M059J (cell line): ENCODE data around the gene SUPT3H. TPM values are rescaled to one million over a fixed set of nuclear protein-coding genes. Genes with fewer than 3 reads are reported as not detected.
A peak's percentile ranks its signal among the peaks of the same experiment; 100 is the strongest.

Source experiments
- DNase-seq: peaks from one replicate; pipeline ENCODE4 v3.0.0-alpha.2; 2012; ENCODE audit warnings: low read depth
- total RNA-seq: library from RNA; depleted of rRNA; stranded (reverse); fragments of >200 nt; shearing (Covaris generic); gene quantifications from 2 replicates; pipeline ENCODE4 v1.2.3, GENCODE V29; 2014

The SUPT3H gene
- total RNA-seq, 1 experiment from 2014 or later, result 4.5 TPM

- no peak for DNase-seq
Observed at GRCh38 chr6:45118754-45119153, 259.0 kb downstream of the SUPT3H start.

GRCh38 chr6:45116714-45117410 is 260.9 kb downstream of the SUPT3H start:
- peak; percentile 89 for DNase-seq

- peak; percentile 75 for DNase-seq
Observed at GRCh38 chr6:45115696-45116095, 262.0 kb downstream of the SUPT3H start.

GRCh38 chr6:45112711-45113110 is 265.0 kb downstream of the SUPT3H start:
- DNase-seq, result peak; percentile 55

GRCh38 chr6:45109551-45109950 is 268.2 kb downstream of the SUPT3H start:
- DNase-seq, result no peak

- peak; percentile 42 for DNase-seq
Observed at GRCh38 chr6:45105170-45105820, 272.4 kb downstream of the SUPT3H start.

GRCh38 chr6:45104429-45104828 is 273.3 kb downstream of the SUPT3H start:
- no peak for DNase-seq

- no peak for DNase-seq
Observed at GRCh38 chr6:45098256-45098655, 279.5 kb downstream of the SUPT3H start.

GRCh38 chr6:45094831-45095230 is 282.9 kb downstream of the SUPT3H start:
- no peak for DNase-seq

GRCh38 chr6:45092135-45092534 is 285.6 kb downstream of the SUPT3H start:
- DNase-seq, result no peak

- DNase-seq, result no peak
Observed at GRCh38 chr6:45086360-45087084, 291.2 kb downstream of the SUPT3H start.

- peak; percentile 72 for DNase-seq
Observed at GRCh38 chr6:45084257-45084656, 293.5 kb downstream of the SUPT3H start.

- DNase-seq, result no peak
Observed at GRCh38 chr6:45082091-45082490, 295.6 kb downstream of the SUPT3H start.

GRCh38 chr6:45081634-45082033 is 296.1 kb downstream of the SUPT3H start:
- no peak for DNase-seq

- no peak for DNase-seq
Observed at GRCh38 chr6:45078432-45078831, 299.3 kb downstream of the SUPT3H start.

GRCh38 chr6:45076217-45076930 is 301.4 kb downstream of the SUPT3H start:
- DNase-seq, result no peak

GRCh38 chr6:45075246-45075645 is 302.5 kb downstream of the SUPT3H start:
- peak; percentile 95 for DNase-seq

- no peak for DNase-seq
Observed at GRCh38 chr6:45074439-45074838, 303.3 kb downstream of the SUPT3H start.

GRCh38 chr6:45073771-45074170 is 304.0 kb downstream of the SUPT3H start:
- no peak for DNase-seq

GRCh38 chr6:45072673-45073072 is 305.1 kb downstream of the SUPT3H start:
- DNase-seq, result no peak

- no peak for DNase-seq
Observed at GRCh38 chr6:45072016-45072415, 305.7 kb downstream of the SUPT3H start.

- DNase-seq, result no peak
Observed at GRCh38 chr6:45069091-45069490, 308.6 kb downstream of the SUPT3H start.
